Mesendoderm (in vitro differentiated cells): ENCODE measurements around the gene DNAAF8.
"Not testable (repeated sequence)": the region's sequence is repeated elsewhere in the genome, so short reads cannot be mapped to it uniquely, and the experiment has no call there.

Experiments
- DNase-seq: peaks from one replicate; pipeline ENCODE4 v3.0.0; 2013
- H2AK5ac ChIP-seq: 2 replicates; pipeline ENCODE4 v1.6.1; 2013; ENCODE audit warnings: low read length, inconsistent platforms
- H2BK120ac ChIP-seq: 2 replicates; pipeline ENCODE4 v1.6.1; 2013; ENCODE audit warnings: low read depth, mild to moderate bottlenecking, low read length, moderate library complexity, mixed read lengths
- H2BK15ac ChIP-seq: replicated peaks from 2 replicates; pipeline ENCODE4 v1.6.1; 2013; ENCODE audit warnings: low read depth, mild to moderate bottlenecking, moderate library complexity
- H2BK5ac ChIP-seq: 2 replicates; pipeline ENCODE4 v1.6.1; 2013; ENCODE audit warnings: low read length, inconsistent platforms
- H3K18ac ChIP-seq: 2 replicates; pipeline ENCODE4 v1.6.1; 2013; ENCODE audit warnings: mild to moderate bottlenecking, low read length, mixed read lengths
- H3K23ac ChIP-seq: one replicate; pipeline ENCODE4 v1.6.1; 2013; ENCODE audit warnings: low read length
- H3K27ac ChIP-seq: 2 replicates; pipeline ENCODE4 v1.5.1; 2013; ENCODE audit warnings: low read depth, mild to moderate bottlenecking, inconsistent platforms, low read length, moderate library complexity
- H3K27me3 ChIP-seq: 2 replicates; pipeline ENCODE4 v1.6.1; 2013; ENCODE audit warnings: low read length, control low read depth, mild to moderate bottlenecking, inconsistent platforms; ENCODE audit not compliant: insufficient read depth, poor library complexity
- H3K36me3 ChIP-seq: 2 replicates; pipeline ENCODE4 v1.6.1; 2013; ENCODE audit warnings: low read length, inconsistent platforms; ENCODE audit not compliant: control insufficient read depth, insufficient read depth
- H3K4ac ChIP-seq: one replicate; pipeline ENCODE4 v1.6.1; 2013; ENCODE audit warnings: low read depth, mild to moderate bottlenecking, low read length, moderate library complexity
- H3K4me1 ChIP-seq: 2 replicates; pipeline ENCODE4 v1.6.1; 2013; ENCODE audit warnings: low read depth, low read length, inconsistent platforms; ENCODE audit not compliant: control insufficient read depth
- H3K4me2 ChIP-seq: 2 replicates; pipeline ENCODE4 v1.6.1; 2013; ENCODE audit warnings: low read length
- H3K4me3 ChIP-seq: 2 replicates; pipeline ENCODE4 v1.5.1; 2013; ENCODE audit warnings: mild to moderate bottlenecking, low read length
- H3K56ac ChIP-seq: one replicate; pipeline ENCODE4 v1.6.1; 2013; ENCODE audit warnings: low read length
- H3K79me1 ChIP-seq: 2 replicates; pipeline ENCODE4 v1.6.1; 2013; ENCODE audit warnings: low read length, inconsistent platforms
- H3K79me2 ChIP-seq: 2 replicates; pipeline ENCODE4 v1.6.1; 2013; ENCODE audit warnings: mild to moderate bottlenecking, low read length; ENCODE audit not compliant: control insufficient read depth, insufficient read depth
- H3K9ac ChIP-seq: 2 replicates; pipeline ENCODE4 v1.6.1; 2013; ENCODE audit warnings: low read length, inconsistent platforms
- H4K5ac ChIP-seq: one replicate; pipeline ENCODE4 v1.6.1; 2013; ENCODE audit warnings: low read length
- H4K8ac ChIP-seq: one replicate; pipeline ENCODE4 v1.6.1; 2013; ENCODE audit warnings: low read depth, mild to moderate bottlenecking, control low read depth, low read length, moderate library complexity
- WGBS: extraction: QIAGEN DNeasy Blood & Tissue Kit; methylation state at CpG from one replicate; pipeline ENCODE4 v1.1.7; 2013; ENCODE audit warnings: low lambda C conversion rate, missing lambda C conversion rate; ENCODE audit not compliant: insufficient coverage; ENCODE audit errors: extremely low coverage; 5-methylcytosine and 5-hydroxymethylcytosine counted together

DNAAF8 gene

DNA sequence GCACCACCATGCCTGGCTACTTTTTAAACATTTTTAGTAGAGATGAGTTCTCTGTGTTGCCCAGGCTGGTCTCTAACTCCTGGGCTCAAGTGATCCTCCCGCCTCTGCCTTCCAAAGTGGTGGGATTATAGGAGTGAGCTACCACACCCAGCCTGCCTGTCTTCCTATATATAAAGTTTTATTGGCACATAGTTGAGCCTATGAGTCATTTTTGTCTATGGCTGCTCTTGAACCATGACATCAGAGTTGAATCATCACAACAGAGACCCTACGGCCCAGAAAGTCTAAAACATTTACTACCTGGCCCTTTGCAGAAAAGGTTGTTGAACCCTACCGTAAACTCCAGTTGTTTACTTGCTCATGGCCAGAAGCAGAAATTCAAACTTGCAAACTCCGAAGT lies 45.9 kb downstream of the DNAAF8 start:
- no peak overlapping the region for H3K23ac ChIP-seq
- H3K4ac ChIP-seq: no peak overlapping the region
- H3K4me1 ChIP-seq: no peaks in the 10 kb centered on the region
- no peak overlapping the region for H4K5ac ChIP-seq
- no peaks in the 10 kb centered on the region for H3K79me2 ChIP-seq
- H3K36me3 ChIP-seq: no peaks in the 10 kb centered on the region
- H3K27me3 ChIP-seq: no peaks in the 10 kb centered on the region
- no peak overlapping the region for H2BK120ac ChIP-seq
- no peak overlapping the region for H3K9ac ChIP-seq
- no peak overlapping the region for H3K27ac ChIP-seq
- H3K4me2 ChIP-seq: no peak overlapping the region
- WGBS: no CpG with 5 or more reads among the region's 4 CpGs
- H2AK5ac ChIP-seq: no peak overlapping the region
- H4K8ac ChIP-seq: no peak overlapping the region
- no peak overlapping the region for H2BK15ac ChIP-seq
- H3K18ac ChIP-seq: no peak overlapping the region
- H3K79me1 ChIP-seq: no peaks in the 10 kb centered on the region
- no peak overlapping the region for H2BK5ac ChIP-seq
- no peak overlapping the region for H3K56ac ChIP-seq
- DNase-seq: no peak
- no peak overlapping the region for H3K4me3 ChIP-seq

DNA sequence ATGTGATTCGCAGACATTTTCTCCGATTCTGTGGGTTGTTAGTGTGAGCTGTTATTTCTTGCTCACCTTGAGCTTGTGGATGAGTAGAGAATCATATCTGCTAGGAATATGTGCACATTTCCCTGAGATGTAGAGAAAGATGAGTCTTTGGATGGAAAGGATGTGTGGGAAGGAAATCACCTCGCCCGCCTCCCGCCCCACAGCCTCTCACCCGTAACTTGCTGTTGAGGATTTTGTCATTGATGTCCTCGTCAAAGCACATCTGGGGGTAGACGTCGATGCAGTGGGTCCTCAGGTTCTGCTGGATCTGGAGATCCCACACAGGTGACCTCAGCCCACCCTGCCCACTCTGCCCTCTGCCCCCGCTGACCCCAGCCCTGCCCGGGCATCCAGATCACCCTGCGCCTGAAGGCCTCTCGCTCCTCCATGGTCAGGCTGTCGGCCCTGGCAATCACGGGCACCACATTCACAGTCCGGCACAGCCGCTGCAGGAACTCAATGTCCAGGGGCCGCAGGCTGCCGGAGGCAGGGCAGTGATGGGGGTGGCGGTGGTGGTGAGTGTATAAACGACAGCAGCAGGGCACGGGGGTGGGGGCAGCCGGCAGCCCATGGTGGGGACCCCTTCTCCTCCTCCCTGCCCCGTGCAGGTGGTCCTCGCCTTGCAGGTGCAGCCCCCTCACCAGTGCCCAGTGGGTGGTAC lies 49.1 kb downstream of the DNAAF8 start:
- no peak overlapping the region for H3K4me2 ChIP-seq
- no peak overlapping the region for H3K18ac ChIP-seq
- H3K4me1 ChIP-seq: no peaks in the 10 kb centered on the region
- no peak overlapping the region for H3K4ac ChIP-seq
- H3K56ac ChIP-seq: no peak overlapping the region
- no peak overlapping the region for H3K9ac ChIP-seq
- H3K36me3 ChIP-seq: no peaks in the 10 kb centered on the region
- H4K8ac ChIP-seq: no peak overlapping the region
- no peak overlapping the region for H4K5ac ChIP-seq
- H3K79me2 ChIP-seq: no peaks in the 10 kb centered on the region
- no peak overlapping the region for H3K4me3 ChIP-seq
- H2AK5ac ChIP-seq: no peak overlapping the region
- no peak overlapping the region for H2BK120ac ChIP-seq
- no peak overlapping the region for H2BK5ac ChIP-seq
- no peak overlapping the region for H3K27ac ChIP-seq
- no CpG with 5 or more reads among the region's 25 CpGs for WGBS
- no peaks in the 10 kb centered on the region for H3K27me3 ChIP-seq
- H3K23ac ChIP-seq: no peak overlapping the region
- no peaks in the 10 kb centered on the region for H3K79me1 ChIP-seq
- no peak overlapping the region for H2BK15ac ChIP-seq
- no peak for DNase-seq

GRCh38 chr16:4783951-4784336 lies 49.6 kb downstream of the DNAAF8 start:
- Histone ChIP-seq H3K4me1 (no peaks in the 10 kb centered on the region), H4K5ac (no peak overlapping the region), H3K79me1 (no peaks in the 10 kb centered on the region), H3K79me2 (no peaks in the 10 kb centered on the region), H2AK5ac (no peak overlapping the region), H3K36me3 (no peaks in the 10 kb centered on the region), H2BK120ac (no peak overlapping the region), H3K9ac (no peak overlapping the region), H3K27ac (no peak overlapping the region), H2BK15ac (no peak overlapping the region), H3K4me2 (no peak overlapping the region), H3K4ac (no peak overlapping the region), H3K4me3 (no peak overlapping the region), H3K56ac (no peak overlapping the region), H2BK5ac (no peak overlapping the region), H3K18ac (no peak overlapping the region), H3K27me3 (no peaks in the 10 kb centered on the region), H3K23ac (no peak overlapping the region), H4K8ac (no peak overlapping the region)
- DNase-seq: no peak
- no CpG with 5 or more reads among the region's 16 CpGs for WGBS

DNA sequence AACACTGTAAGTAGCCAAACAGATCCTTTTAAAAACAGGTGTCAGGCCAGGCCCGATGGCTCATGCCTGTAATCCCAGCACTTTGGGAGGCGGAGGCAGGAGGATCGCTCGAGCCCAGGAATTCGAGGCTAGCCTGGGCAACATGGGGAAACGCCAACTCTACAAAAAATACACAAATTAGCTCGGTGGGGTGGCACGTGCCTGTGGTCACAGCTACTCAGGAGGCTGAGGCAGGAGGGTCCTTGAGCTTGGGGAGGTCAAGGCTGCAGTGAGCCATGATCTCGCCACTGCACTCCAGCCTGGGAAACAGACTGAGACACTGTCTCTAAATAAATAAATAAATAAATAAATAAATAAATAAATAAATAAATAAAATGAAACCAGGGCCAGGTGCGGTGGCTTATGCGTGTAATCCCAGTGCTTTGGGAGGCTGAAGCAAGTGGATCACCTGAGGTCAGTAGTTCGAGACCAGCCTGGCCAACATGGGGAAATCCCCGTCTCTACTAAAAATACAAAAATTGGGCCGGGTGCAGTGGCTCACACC lies 50.2 kb downstream of the DNAAF8 start:
- H3K56ac ChIP-seq, H4K8ac ChIP-seq, H3K36me3 ChIP-seq, H3K79me2 ChIP-seq, H2BK120ac ChIP-seq, H3K4ac ChIP-seq, H3K9ac ChIP-seq, H3K4me1 ChIP-seq, H3K18ac ChIP-seq, H2BK5ac ChIP-seq, H4K5ac ChIP-seq, H2BK15ac ChIP-seq, H3K4me2 ChIP-seq, H3K79me1 ChIP-seq, DNase-seq, H3K27me3 ChIP-seq, H2AK5ac ChIP-seq, H3K27ac ChIP-seq, H3K23ac ChIP-seq, H3K4me3 ChIP-seq: not testable (repeated sequence)
- WGBS: no CpG with 5 or more reads among the region's 14 CpGs

GRCh38 chr16:4785758-4786433 lies 51.6 kb downstream of the DNAAF8 start:
- no peaks in the 10 kb centered on the region for H3K79me2 ChIP-seq
- WGBS: no CpG with 5 or more reads among the region's 23 CpGs
- H3K27me3 ChIP-seq: no peaks in the 10 kb centered on the region

More at GRCh38 chr16:4785758-4786433, 51.6 kb downstream of the DNAAF8 start:
- no peak overlapping the region for H4K5ac ChIP-seq
- no peak overlapping the region for H3K56ac ChIP-seq
- no peak overlapping the region for H2BK120ac ChIP-seq
- H2BK15ac ChIP-seq: no peak overlapping the region
- H3K4me2 ChIP-seq: no peak overlapping the region
- no peak overlapping the region for H3K9ac ChIP-seq
- H3K4me3 ChIP-seq: no peak overlapping the region
- H3K4me1 ChIP-seq: no peaks in the 10 kb centered on the region
- H2AK5ac ChIP-seq: no peak overlapping the region
- H4K8ac ChIP-seq: no peak overlapping the region
- H3K23ac ChIP-seq: no peak overlapping the region
- H3K4ac ChIP-seq: no peak overlapping the region
- DNase-seq: no peak
- H3K79me1 ChIP-seq: no peaks in the 10 kb centered on the region
- H2BK5ac ChIP-seq: no peak overlapping the region
- H3K27ac ChIP-seq: no peak overlapping the region
- no peak overlapping the region for H3K18ac ChIP-seq
- no peaks in the 10 kb centered on the region for H3K36me3 ChIP-seq
